SH-SY5Y (cell line): ENCODE measurements around the gene TEAD1.

Experiments used
- GATA2 ChIP-seq: IDR thresholded peaks from 2 replicates; pipeline ENCODE4 v1.6.1; 2011; ENCODE audit warnings: mild to moderate bottlenecking, low read depth, low read length
- GATA3 ChIP-seq: IDR thresholded peaks from 2 replicates; pipeline ENCODE4 v1.6.1; 2011; ENCODE audit warnings: low read depth, mild to moderate bottlenecking, low read length, moderate library complexity

GRCh38 chr11:12762278-12762677 lies 88.1 kb downstream of the TEAD1 start:
- TF ChIP-seq GATA3 (no peak), GATA2 (no peak)
